Measurements from ENCODE around the gene POMT1.

GRCh38 chr9:131516930-131517329, 14.2 kb downstream of the POMT1 start:
- TF ChIP-seq CTCF (IDR thresholded peaks at IDR 0.05) (no peak), POLR2A (IDR thresholded peaks at IDR 0.05) (no peak)
